ENCODE measurements around the gene MAPK14. TPM values are rescaled to one million over a fixed set of nuclear protein-coding genes. Genes with fewer than 3 reads are reported as not detected.
"Not testable (repeated sequence)": the region's sequence is repeated elsewhere in the genome, so short reads cannot be mapped to it uniquely, and the experiment has no call there.

Gene MAPK14
- total RNA-seq, 1 donor from 2014 or later = 29.3 TPM

GRCh38 chr6:36126553-36127458 is 99.2 kb downstream of the MAPK14 start:
- intact Hi-C loops (cut with DNase I) = loop anchor here (10.0 kb wide), 1 partner anchor 68 kb away; the partner anchor contains the start of gene BRPF3
- DNase-seq (no peak), ATAC-seq (ENCODE audit: poor library complexity) (no peak)

DNA sequence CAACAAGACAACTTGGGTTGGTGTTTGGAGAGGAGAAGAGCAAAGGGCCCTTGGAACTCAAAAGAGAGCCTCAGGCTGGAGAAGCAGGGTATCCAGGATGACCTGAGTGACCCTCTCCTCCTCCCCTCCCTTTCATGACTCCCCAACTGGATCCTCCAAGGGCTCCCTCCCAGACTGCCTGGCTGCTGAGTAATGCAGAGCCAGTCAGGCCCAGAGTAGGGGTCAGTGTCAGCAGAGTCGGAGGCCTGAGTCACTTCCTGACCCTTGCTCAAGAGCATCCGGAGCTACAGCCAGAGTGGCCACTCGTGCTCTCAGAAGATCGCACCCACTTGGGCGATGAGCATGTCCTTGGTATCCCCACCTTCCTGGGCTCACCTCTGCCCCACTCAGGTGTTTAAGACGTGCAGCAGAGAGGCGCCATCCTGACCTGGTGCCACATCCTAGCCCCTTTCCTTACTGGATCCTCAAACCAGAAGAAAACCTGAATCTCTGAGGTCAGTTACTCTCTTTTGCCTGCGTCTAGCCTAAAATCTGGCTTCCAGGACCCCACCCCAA is 99.9 kb downstream of the MAPK14 start:
- no peak for ATAC-seq (ENCODE audit: poor library complexity)
- peak; percentile 73 for DNase-seq
- intact Hi-C loops (cut with DNase I) = loop anchor here (10.0 kb wide), 1 partner anchor 67 kb away; the partner anchor contains the start of gene BRPF3

GRCh38 chr6:36128073-36128472 is 100.5 kb downstream of the MAPK14 start:
- intact Hi-C loops (cut with DNase I) = loop anchor here (10.0 kb wide), 1 partner anchor 67 kb away; the partner anchor contains the start of gene BRPF3
- DNase-seq (no peak), ATAC-seq (ENCODE audit: poor library complexity) (no peak)

DNA sequence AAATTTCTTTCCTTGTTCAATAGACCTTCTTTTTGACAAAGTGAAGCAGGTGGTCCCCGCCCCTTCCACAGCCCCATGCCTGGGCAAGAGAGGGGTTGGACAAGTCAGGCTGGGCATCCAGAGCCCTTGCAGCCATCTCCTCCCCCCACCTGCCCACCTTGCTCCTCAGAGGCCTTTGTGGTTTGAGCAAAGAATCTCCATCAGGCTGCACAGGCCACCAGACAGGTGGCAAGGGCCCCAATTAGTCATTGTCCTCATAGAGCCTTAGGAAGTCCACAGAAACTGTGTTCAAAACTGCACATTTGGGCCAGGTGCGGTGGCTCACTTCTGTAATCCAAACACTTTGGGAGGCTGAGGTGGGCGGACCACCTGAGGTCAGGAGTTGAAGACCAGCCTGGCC is 101.2 kb downstream of the MAPK14 start:
- intact Hi-C loops (cut with DNase I) = loop anchor here (10.0 kb wide), 1 partner anchor 66 kb away; the partner anchor contains the start of gene BRPF3
- DNase-seq (no peak), ATAC-seq (ENCODE audit: poor library complexity) (no peak)

- ATAC-seq (ENCODE audit: poor library complexity) = not testable (repeated sequence)
- intact Hi-C loops (cut with DNase I) = loop anchor here (10.0 kb wide), 1 partner anchor 65 kb away; the partner anchor contains the start of gene BRPF3
Observed at GRCh38 chr6:36129334-36129733, 101.7 kb downstream of the MAPK14 start.

GRCh38 chr6:36129941-36130666 is 102.5 kb downstream of the MAPK14 start, which contains the start of gene MAPK13:
Gene MAPK13 (plus strand): TSS chr6:36130513. CDS start chr6:36130583, 70 bp downstream.
- no peak for ATAC-seq (ENCODE audit: poor library complexity)
- DNase-seq = no peak
- intact Hi-C loops (cut with DNase I) = loop anchor here (10.0 kb wide), 1 partner anchor 65 kb away; the partner anchor contains the start of gene BRPF3

More at GRCh38 chr6:36129334-36129733, 101.7 kb downstream of the MAPK14 start:
- not testable (repeated sequence) for DNase-seq

DNA sequence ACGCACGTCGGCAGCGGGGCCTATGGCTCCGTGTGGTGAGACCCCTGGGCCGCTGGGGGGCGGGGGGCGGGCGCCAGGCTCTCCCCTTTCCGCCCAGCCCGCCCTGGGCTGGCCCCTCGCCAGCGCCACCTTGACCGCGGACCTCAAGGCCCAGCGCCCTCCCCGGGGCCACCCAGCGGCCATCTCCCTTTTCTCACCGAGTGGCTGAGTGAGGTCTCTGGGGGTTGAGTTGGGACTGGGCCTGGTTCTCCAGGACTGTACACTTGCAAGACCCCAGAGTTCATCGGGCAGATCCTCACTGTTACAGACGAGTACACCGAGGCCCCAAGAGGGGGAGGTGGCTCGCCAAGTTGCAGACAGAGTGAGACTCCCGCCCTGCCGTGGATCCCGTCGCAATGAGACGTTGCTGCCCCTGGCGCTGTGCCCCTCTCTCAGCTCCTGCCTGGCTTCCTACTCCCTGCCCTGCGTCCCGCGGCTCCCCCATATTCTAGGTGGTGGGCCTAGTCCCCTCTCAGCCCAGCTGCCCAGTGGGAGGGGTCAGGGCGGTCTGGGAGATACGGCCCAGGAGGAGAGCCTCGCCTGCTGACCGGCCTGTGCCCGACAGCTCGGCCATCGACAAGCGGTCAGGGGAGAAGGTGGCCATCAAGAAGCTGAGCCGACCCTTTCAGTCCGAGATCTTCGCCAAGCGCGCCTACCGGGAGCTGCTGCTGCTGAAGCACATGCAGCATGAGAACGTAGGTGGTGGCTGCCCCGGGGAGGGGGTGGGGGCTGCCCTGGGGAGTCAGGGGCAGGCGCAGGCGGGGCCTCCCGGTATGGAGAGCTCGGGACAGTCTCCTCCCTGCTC is 103.3 kb downstream of the MAPK14 start:
- intact Hi-C loops (cut with DNase I) = no loop called here
- DNase-seq = peak; percentile 53
- peak; percentile 53 for ATAC-seq (ENCODE audit: poor library complexity)

- DNase-seq = no peak
- peak; percentile 41 for ATAC-seq (ENCODE audit: poor library complexity)
- intact Hi-C loops (cut with DNase I) = no loop called here
Observed at GRCh38 chr6:36131511-36132245, 104.1 kb downstream of the MAPK14 start.

DNA sequence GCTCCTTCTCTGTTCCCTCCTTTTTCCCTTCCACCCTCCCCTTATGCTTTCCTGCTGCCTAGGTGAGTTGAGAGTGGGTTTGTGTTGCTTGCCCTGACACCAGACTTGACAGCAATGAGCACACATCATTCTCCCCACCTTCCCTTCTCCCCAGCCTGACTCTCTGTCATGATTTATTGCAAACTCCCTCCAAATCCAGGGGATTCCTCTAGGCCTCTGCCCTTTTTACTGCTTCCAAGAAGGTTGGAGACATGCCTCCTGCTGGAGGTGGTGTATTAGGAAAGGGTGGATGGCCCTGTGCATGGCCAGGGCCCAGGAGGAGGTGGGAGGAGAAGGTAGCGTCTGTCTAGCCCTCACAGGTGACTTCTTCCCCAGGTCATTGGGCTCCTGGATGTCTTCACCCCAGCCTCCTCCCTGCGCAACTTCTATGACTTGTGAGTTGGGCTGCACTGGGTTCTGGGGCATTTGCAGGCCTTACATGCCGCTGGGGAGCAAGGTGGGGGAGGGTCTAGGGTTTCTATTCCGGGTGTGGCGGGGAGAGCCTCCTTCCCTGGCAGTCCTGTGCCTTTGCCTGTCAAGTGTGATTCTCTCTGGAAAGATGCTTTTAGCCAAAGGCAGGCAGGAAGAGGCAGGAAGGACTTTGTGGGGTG is 104.8 kb downstream of the MAPK14 start:
- DNase-seq = no peak
- no peak for ATAC-seq (ENCODE audit: poor library complexity)
- intact Hi-C loops (cut with DNase I) = no loop called here

DNA sequence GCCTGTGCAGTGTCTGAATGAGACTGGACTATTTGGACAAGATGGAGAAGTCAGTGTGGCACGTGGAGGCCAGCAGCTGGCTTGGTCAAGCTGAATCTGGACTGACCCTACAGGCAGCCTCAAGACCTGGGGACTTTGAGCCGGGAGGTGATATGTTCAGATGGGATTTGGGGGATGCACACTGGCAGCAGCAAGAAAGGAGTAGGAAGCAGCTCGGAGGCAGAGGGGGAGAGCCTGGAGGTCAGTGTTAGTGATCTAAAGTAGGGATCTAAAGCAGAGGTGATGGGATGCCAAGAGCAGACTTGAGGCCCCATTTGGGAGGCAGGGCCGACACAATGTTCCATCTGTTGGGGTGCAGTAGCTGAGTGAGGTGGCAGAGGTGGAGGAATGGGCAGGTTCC is 105.5 kb downstream of the MAPK14 start:
- intact Hi-C loops (cut with DNase I) = no loop called here
- ATAC-seq (ENCODE audit: poor library complexity) (no peak), DNase-seq (no peak)

DNA sequence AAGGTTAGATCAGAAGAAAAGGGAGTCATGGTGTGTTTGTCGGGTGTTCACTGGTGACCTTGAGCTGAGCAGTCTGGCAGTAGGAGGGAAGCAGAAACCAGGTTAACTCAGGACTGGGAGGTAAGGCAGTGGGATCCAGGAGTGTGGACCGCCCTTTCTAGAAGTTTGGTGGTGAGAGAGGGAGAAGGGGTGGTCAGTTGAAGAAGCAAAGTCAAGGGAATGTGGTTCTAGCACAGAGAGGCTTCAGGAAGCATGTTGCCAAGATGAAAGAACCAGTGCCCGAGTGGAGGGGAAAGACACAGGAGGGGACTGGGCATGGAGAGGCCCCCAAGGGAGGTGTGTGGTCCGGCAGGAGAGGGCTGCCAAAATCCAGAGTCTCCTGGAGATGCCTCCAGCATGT is 106.3 kb downstream of the MAPK14 start:
- no peak for ATAC-seq (ENCODE audit: poor library complexity)
- DNase-seq = no peak
- intact Hi-C loops (cut with DNase I) = no loop called here

- no peak for ATAC-seq (ENCODE audit: poor library complexity)
- no peak for DNase-seq
- intact Hi-C loops (cut with DNase I) = no loop called here
Observed at GRCh38 chr6:36135053-36135731, 107.6 kb downstream of the MAPK14 start.

DNA sequence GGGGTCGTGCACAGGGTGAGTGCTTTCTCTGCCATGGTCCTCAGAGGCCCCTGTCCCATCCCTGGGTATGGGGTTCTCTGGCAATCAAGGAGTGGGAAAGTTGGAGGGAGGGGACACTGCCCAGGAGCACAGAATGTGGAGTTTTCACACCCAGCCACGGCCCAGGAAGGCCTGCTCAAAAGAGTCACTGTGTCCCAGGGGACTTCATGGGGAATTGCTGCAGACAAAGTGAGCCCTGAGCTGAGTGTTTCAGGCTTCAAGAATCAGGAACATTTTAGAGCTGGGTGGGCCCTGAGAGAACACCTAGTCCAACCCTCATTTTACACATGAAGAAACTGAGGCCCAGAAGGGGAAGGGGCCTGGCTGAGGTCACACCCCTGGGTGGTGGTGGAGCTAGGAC is 108.4 kb downstream of the MAPK14 start:
- ATAC-seq (ENCODE audit: poor library complexity) = no peak
- DNase-seq = no peak
- intact Hi-C loops (cut with DNase I) = no loop called here

DNA sequence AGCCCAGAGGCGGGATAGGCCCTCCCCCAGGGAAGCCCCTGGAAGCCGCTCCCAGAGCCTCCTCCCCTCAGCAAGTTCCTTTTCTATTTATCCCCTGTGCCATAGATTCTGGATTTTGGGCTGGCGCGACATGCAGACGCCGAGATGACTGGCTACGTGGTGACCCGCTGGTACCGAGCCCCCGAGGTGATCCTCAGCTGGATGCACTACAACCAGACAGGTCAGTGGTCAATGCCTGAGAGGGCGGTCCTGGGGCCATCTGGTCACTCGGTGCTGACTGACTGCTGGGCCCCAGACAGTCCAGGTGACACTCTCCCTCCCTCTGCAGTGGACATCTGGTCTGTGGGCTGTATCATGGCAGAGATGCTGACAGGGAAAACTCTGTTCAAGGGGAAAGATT is 108.9 kb downstream of the MAPK14 start:
- no peak for DNase-seq
- intact Hi-C loops (cut with DNase I) = no loop called here
- ATAC-seq (ENCODE audit: poor library complexity) = no peak

DNA sequence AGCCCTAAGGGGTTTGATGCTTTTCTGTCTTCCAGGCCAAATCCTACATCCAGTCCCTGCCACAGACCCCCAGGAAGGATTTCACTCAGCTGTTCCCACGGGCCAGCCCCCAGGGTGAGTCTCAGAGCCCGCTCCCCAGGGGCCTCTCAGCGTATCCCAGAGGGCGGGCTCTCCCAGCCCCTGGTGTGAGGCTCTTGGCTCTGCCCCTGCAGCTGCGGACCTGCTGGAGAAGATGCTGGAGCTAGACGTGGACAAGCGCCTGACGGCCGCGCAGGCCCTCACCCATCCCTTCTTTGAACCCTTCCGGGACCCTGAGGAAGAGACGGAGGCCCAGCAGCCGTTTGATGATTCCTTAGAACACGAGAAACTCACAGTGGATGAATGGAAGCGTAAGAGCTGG is 111.1 kb downstream of the MAPK14 start:
- DNase-seq (no peak), ATAC-seq (ENCODE audit: poor library complexity) (no peak)
- intact Hi-C loops (cut with DNase I) = no loop called here

GRCh38 chr6:36139431-36139830 is 111.8 kb downstream of the MAPK14 start:
- ATAC-seq (ENCODE audit: poor library complexity) (no peak), DNase-seq (no peak)
- intact Hi-C loops (cut with DNase I) = no loop called here
